AG09319 (cell line): ENCODE measurements around the gene VPS13A.
"Not testable (repeated sequence)": the region's sequence is repeated elsewhere in the genome, so short reads cannot be mapped to it uniquely, and the experiment has no call there.

Experiments
- DNase-seq: peaks from one replicate; pipeline ENCODE4 v3.0.0-alpha.2; 2010; ENCODE audit warnings: low read depth; ENCODE audit errors: extremely low read depth
- TF ChIP-seq, protein P1 (sequence below): IDR thresholded peaks from 2 replicates; pipeline ENCODE4 v1.5.1; 2011; ENCODE audit warnings: low read depth, mild to moderate bottlenecking, inconsistent platforms, low read length, moderate library complexity

VPS13A gene

DNA sequence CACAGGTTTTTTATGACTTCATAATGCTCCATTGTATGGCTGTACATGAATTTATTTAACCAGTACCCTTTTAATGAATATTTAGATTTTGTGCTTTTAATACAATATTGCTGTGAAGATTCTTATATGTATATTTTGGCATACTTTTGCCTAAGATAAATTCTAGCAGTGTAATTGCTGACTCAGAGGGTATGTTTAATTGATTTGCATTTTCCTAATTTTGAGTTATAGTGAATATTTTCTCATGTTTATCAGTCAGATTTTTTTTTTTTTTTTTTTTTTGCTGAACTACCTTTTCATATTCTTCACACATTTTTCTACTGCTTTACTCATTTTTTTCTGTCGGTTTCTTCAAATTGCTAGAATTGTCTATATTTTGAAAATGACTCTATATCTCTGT, 222.6 kb downstream of the VPS13A start:
- TF ChIP-seq, protein P1, sequence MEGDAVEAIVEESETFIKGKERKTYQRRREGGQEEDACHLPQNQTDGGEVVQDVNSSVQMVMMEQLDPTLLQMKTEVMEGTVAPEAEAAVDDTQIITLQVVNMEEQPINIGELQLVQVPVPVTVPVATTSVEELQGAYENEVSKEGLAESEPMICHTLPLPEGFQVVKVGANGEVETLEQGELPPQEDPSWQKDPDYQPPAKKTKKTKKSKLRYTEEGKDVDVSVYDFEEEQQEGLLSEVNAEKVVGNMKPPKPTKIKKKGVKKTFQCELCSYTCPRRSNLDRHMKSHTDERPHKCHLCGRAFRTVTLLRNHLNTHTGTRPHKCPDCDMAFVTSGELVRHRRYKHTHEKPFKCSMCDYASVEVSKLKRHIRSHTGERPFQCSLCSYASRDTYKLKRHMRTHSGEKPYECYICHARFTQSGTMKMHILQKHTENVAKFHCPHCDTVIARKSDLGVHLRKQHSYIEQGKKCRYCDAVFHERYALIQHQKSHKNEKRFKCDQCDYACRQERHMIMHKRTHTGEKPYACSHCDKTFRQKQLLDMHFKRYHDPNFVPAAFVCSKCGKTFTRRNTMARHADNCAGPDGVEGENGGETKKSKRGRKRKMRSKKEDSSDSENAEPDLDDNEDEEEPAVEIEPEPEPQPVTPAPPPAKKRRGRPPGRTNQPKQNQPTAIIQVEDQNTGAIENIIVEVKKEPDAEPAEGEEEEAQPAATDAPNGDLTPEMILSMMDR = no peak
- DNase-seq = no peak

DNA sequence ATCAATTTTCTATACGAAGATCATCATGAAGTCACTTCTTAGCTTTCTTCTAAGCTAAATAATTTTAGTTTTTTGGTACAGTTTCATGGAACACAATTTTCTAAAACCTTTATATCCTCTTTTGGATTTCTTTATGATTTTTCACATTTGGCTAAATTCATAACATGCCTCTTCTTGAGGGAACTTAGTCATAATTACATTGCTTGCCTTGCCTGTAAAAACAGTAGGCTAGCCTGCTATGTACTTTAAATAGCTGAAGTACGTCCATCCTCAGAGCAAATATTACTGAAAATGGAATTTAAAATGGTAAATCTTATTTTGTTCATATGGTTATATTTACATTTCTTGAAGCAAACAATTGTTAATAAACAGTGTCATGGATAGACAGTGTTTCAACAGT, 225.0 kb downstream of the VPS13A start:
- DNase-seq = no peak
- TF ChIP-seq, protein P1 = no peak

DNA sequence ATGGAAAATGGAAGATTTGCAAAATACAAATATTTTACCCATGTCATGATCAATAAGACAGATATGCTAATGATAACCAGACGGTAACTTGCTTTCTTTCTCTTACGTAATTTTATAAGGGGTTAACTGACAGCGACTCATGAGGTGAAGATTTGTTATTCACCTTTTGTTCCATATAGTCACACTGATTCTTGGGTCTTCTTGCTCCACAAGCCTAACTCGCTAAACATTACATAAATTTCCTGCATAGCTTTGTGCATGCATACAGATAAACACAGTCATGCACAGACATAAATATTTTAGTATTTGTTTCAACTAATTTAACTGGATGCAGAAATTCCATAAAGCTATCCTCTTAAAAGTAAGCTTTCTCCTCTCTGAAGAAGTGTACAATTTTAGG, 225.9 kb downstream of the VPS13A start:
- TF ChIP-seq, protein P1 = no peak
- DNase-seq = no peak

DNA sequence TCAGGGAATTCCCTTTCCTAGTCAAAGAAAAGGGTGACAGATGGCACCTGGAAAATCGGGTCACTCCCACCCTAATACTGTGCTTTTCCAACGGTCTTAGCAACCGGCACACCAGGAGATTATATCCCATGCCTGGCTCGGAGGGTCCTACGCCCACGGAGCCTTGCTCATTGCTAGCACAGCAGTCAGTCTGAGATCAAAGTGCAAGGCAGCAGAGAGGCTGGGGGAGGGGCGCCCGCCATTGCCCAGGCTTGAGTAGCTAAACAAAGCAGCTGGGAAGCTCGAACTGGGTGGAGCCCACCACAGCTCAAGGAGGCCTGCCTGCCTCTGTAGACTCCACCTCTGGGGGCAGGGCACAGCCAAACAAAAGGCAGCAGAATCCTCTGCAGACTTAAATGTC, 231.2 kb downstream of the VPS13A start:
- DNase-seq = not testable (repeated sequence)

DNA sequence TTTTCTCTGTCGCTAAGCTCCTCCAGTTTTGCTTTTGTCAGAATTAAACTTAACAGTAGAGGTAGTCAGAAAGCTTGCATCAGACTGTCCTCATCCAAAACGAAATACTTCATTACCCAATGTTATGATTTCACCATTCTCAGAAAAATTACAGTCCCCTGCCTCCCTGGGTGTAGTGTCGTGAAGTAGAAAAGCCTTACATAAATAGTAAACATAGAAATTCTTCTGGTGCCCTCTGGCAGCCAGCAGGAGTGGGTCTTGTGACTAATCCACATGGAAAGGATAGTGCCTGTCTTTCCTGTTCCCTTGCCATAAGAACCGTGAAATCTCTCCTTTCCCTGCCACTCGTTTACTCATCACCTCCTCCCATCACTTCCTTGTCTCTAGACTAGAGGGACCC, 240.2 kb downstream of the VPS13A start:
- DNase-seq = peak; percentile 73
- TF ChIP-seq, protein P1 = no peak

DNA sequence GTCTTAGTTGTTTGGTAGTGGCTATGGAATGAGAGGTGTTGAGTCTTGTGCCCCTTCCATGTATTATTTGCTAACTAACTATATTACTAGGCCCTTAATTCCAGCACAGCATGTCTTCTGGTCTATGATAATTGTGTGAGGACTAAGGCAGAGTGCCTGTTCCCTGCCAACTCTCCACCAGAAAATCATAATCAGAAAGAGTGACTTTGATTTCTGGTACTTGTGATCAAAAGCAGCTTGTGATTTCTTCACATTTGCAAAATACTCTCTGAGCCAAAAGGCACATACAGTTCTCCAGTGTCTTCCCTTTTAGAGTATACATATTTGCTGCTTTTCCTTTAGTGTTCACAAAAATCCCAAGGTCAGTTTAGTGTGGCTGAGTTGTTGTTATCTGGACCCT, 240.9 kb downstream of the VPS13A start:
- TF ChIP-seq, protein P1 = no peak
- no peak for DNase-seq

DNA sequence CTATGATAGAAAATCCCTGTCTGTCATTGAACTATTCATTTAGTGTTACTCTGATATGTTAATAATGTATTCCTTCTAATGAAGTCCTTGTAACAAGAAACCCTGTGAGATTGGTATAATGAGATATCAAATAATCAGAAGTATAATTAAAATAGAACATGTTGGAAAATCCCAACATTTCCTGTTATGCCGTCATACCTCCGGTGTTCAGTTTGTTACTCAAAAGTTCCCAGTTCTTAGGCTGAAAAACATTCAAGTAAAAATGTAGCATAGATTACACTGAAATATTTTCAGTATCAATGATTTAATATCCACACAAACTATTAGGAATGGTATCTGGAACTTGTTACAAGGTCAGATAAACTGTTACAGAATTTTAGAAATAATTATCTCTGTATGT, 243.3 kb downstream of the VPS13A start:
- no peak for DNase-seq
- TF ChIP-seq, protein P1 = no peak

DNA sequence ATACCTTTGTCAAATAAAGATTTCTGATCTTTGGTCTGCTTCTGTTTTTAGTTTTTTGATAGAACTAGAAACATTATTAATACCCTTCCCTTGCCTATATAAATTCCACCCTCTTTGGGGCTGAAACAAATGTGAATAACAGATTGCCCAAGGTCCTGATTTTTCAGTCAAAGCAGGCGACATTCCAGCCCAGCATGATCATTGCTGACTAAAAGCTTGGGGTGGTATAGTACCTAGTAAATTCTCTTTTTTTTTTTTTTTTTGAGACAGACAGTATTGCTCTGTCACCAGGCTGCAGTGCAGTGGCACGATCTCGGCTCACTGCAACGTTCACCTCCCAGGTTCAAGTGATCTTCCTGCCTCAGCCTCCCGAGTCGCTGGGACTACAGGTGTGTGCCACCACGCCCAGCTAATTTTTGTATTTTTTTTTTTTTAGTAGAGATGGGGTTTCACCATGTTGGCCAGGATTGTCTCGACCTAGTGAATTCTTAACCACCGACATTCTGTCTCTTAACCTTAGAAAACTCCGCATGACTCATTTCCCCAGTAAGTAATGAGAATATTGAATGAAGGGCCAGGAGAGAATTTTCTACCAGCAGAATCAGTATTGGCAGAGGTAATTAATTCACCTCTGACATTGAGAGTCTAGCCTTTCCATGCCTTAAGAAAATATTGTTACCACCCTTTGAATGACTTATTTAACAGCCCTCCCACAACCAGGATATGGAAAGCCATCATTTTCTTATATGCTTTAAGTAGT, 244.4 kb downstream of the VPS13A start:
- DNase-seq = no peak
- TF ChIP-seq, protein P1 = no peak
